NCI-H82 treated with DMSO at 0.1 percent for 48 hours (cell line): ENCODE measurements around the gene SIDT1.
A peak's percentile ranks its signal among the peaks of the same experiment; 100 is the strongest.

Experiments
- DNase-seq: peaks from one replicate; lab custom pipeline; 2025; ENCODE audit not compliant: unreplicated experiment; lab: John Stamatoyannopoulos, UW

Gene SIDT1

GRCh38 chr3:113545594-113545993, 13.2 kb downstream of the SIDT1 start:
- DNase-seq = no peak

- DNase-seq = no peak
These were observed 14.1 kb downstream of the SIDT1 start for GRCh38 chr3:113546414-113546893.

GRCh38 chr3:113548501-113548900, 16.1 kb downstream of the SIDT1 start:
- DNase-seq = no peak

- no peak for DNase-seq
These were observed 19.5 kb downstream of the SIDT1 start for GRCh38 chr3:113551820-113552219.

GRCh38 chr3:113552851-113553250, 20.5 kb downstream of the SIDT1 start:
- DNase-seq = no peak

GRCh38 chr3:113555138-113555537, 22.8 kb downstream of the SIDT1 start:
- DNase-seq = no peak

GRCh38 chr3:113556316-113556945, 24.1 kb downstream of the SIDT1 start:
- DNase-seq = no peak

- peak; percentile 33 for DNase-seq
These were observed 24.6 kb downstream of the SIDT1 start for GRCh38 chr3:113556946-113557335.

- no peak for DNase-seq
These were observed 25.0 kb downstream of the SIDT1 start for GRCh38 chr3:113557374-113557773.

GRCh38 chr3:113559009-113559408, 26.7 kb downstream of the SIDT1 start:
- no peak for DNase-seq

GRCh38 chr3:113560271-113560670, 27.9 kb downstream of the SIDT1 start:
- no peak for DNase-seq

- DNase-seq = no peak
These were observed 28.7 kb downstream of the SIDT1 start for GRCh38 chr3:113560831-113561623.

GRCh38 chr3:113565555-113565954, 33.2 kb downstream of the SIDT1 start:
- DNase-seq = no peak

GRCh38 chr3:113570158-113570557, 37.8 kb downstream of the SIDT1 start:
- no peak for DNase-seq

- peak; percentile 17 for DNase-seq
These were observed 39.0 kb downstream of the SIDT1 start for GRCh38 chr3:113571360-113571759.

GRCh38 chr3:113573728-113574127, 41.4 kb downstream of the SIDT1 start:
- no peak for DNase-seq

- peak; percentile 6 for DNase-seq
These were observed 41.9 kb downstream of the SIDT1 start for GRCh38 chr3:113574213-113574612.

GRCh38 chr3:113575206-113575605, 42.9 kb downstream of the SIDT1 start:
- no peak for DNase-seq

- DNase-seq = no peak
These were observed 52.9 kb downstream of the SIDT1 start for GRCh38 chr3:113585228-113585627.

- DNase-seq = no peak
These were observed 53.4 kb downstream of the SIDT1 start for GRCh38 chr3:113585720-113586119.

- DNase-seq = no peak
These were observed 56.5 kb downstream of the SIDT1 start for GRCh38 chr3:113588806-113589205.

GRCh38 chr3:113589971-113590370, 57.6 kb downstream of the SIDT1 start:
- no peak for DNase-seq
